ENCODE data around the gene P2RY8. TPM values are rescaled to one million over a fixed set of nuclear protein-coding genes. Genes with fewer than 3 reads are reported as not detected.

P2RY8 gene
- total RNA-seq, 2 experiments from 2014 or later = 27.5 to 28.3 TPM

DNA sequence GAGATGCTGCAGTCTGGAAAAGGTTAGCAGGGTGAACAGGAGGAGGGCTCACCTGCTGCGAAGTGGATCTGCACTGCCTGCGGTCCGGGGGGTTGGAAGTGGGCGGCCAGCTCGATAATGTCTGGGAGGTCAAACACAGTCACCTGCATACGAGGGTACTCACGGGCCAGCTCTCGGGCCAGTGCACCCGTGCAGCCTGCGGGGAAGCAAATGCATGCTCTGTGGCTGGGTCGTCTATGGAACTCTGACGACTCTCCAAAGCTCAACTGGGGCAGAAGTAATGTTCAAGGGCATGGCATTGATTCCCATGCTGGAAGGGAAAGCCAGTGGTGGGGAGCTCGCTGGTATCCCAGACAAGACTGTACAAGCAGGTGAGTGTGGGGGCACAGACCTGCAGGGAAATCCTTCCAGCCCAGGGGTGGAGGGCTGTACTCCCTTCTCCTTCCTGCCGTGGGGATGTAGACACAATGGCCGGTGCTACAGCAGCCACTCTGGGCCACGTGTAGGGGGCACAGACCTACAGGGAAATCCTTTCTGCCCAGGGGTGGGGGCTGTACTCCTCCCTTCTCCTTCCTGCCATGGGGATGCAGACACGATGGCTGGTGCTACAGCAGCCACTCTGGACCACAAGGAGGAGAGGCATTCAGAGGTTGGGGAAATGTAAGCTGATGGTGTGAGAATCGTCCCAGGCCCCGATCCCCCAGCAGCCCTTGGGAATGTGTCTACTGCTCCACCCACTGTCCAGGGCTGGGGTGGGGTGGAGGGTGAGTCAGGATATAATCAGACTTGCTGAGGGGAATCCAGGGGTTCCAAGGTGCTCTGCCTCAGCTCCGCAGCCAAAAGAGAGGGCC is 118.8 kb downstream of the P2RY8 start:
- Mint-ChIP-seq H3K36me3 (ENCODE audit: low read depth) (peaks cover 52% of the 10 kb centered on the region), H3K4me3 (no peak overlapping the region), H3K27me3 (no peaks in the 10 kb centered on the region), H3K4me1 (ENCODE audit: low read depth) (no peaks in the 10 kb centered on the region), H3K27ac (no peak overlapping the region), H3K9me3 (peaks cover 9% of the 10 kb centered on the region)
- ChIA-PET CTCF (no interaction called here), POLR2A (no interaction called here)
- DNase-seq (no peak), ATAC-seq (no peak)
- intact Hi-C loops (cut with micrococcal nuclease) = no loop called here
- no peak for TF ChIP-seq CTCF (IDR thresholded peaks at IDR 0.05)

DNA sequence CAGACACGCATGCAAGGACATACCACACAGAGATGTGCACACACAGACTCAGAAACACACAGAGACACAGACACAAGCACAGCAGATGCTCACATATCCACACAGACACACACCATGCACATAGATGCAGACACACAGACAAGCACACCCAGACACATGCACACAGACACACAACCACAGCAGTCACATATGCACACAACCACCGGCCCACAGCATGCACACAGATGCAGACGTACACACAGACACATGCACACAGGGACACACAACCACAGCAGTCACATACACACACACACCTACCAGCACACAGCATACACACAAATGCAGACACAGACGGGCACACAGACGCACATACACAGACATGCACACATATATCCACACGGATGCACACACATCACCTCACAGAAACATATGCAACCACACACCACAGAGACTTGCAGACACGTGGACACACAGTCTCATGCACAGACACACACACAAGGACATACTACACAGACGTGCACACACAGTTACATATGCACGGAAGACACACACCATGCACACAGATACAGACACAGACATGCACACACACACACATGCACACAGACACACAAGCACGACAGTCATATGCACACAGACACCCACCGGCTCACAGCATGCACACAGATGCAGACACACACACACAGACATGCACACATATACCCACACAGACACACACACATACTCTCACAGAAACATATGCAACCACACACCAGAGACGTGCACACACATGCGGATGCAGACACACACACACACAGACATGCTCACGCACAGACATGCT is 119.8 kb downstream of the P2RY8 start:
- H3K36me3 Mint-ChIP-seq (ENCODE audit: low read depth) = peaks cover 54% of the 10 kb centered on the region
- intact Hi-C loops (cut with micrococcal nuclease) = no loop called here
- no peak overlapping the region for H3K27ac Mint-ChIP-seq
- DNase-seq (no peak), ATAC-seq (no peak)
- no peaks in the 10 kb centered on the region for H3K27me3 Mint-ChIP-seq
- TF ChIP-seq CTCF (IDR thresholded peaks at IDR 0.05) = no peak
- ChIA-PET POLR2A (no interaction called here), CTCF (no interaction called here)
- H3K4me3 Mint-ChIP-seq = no peak overlapping the region
- H3K9me3 Mint-ChIP-seq = peaks cover 12% of the 10 kb centered on the region
- H3K4me1 Mint-ChIP-seq (ENCODE audit: low read depth) = no peaks in the 10 kb centered on the region

DNA sequence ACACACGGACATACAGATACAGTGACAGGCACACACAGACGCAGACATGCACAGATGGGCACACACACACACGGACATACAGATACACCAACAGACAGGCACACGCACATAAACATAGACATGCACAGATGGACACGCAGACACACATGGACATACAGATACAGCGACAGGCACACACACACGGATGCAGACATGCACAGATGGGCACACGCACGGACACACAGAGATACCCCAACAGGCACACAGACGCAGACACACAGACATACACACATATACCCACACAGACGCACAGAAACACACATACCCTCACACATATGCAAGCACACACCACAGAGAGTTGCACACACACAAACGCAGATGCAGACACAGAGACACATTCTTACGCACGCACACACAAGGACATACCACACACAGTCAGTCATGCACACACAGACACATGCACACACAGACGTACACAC is 120.6 kb downstream of the P2RY8 start:
- ChIA-PET POLR2A (no interaction called here), CTCF (no interaction called here)
- DNase-seq (no peak), ATAC-seq (no peak)
- intact Hi-C loops (cut with micrococcal nuclease) = no loop called here
- Mint-ChIP-seq H3K4me1 (ENCODE audit: low read depth) (no peaks in the 10 kb centered on the region), H3K9me3 (peaks cover 5% of the 10 kb centered on the region), H3K36me3 (ENCODE audit: low read depth) (peaks cover 52% of the 10 kb centered on the region), H3K4me3 (no peak overlapping the region), H3K27ac (no peak overlapping the region), H3K27me3 (no peaks in the 10 kb centered on the region)
- TF ChIP-seq CTCF (IDR thresholded peaks at IDR 0.05) = no peak

Other genes starting within 250 kb of the P2RY8 start
- gene IL3RA, start 200.4 kb downstream of the P2RY8 start, total RNA-seq = not detected
- gene SLC25A6, start 145.1 kb downstream of the P2RY8 start, total RNA-seq = 100 to 1,000 TPM; 460 to 476 TPM
- 10 to 100 TPM; 55.8 to 57.2 TPM for gene ASMTL, start 84.3 kb downstream of the P2RY8 start, total RNA-seq
- gene AKAP17A, start 54.4 kb upstream of the P2RY8 start, total RNA-seq = 10 to 100 TPM; 82.8 to 85.5 TPM
- under 1 TPM in 1 of 2 experiments, not detected in 1; 0.41 TPM for gene ASMT, start 77.9 kb upstream of the P2RY8 start, total RNA-seq

All from activated CD8-positive, alpha-beta T cell treated with anti-CD3 and anti-CD28 coated beads for 36 hours (primary cell).